ENCODE results near the gene SIPA1L2.

SIPA1L2 gene

GRCh38 chr1:232658386-232658785 is 28.5 kb upstream of the SIPA1L2 start:
- H3K27me3 ChIP-seq (ENCODE audit: insufficient read depth, low read length) = no peaks in the 10 kb centered on the region
- H3K36me3 ChIP-seq (ENCODE audit: insufficient read depth, low read length) = no peaks in the 10 kb centered on the region
- H3K9me2 ChIP-seq (ENCODE audit: low read depth, low read length) = no peaks in the 10 kb centered on the region
- H3K4me2 ChIP-seq (ENCODE audit: low read length) = no peak overlapping the region
- H4K20me1 ChIP-seq (ENCODE audit: insufficient read depth, low read length) = no peaks in the 10 kb centered on the region
- H3K4me3 ChIP-seq (ENCODE audit: low read depth, low read length, poor library complexity, severe bottlenecking) = no peak overlapping the region
- H3K27ac ChIP-seq (ENCODE audit: low read depth, low read length, poor library complexity, severe bottlenecking) = no peak overlapping the region
- TF ChIP-seq, protein P1, sequence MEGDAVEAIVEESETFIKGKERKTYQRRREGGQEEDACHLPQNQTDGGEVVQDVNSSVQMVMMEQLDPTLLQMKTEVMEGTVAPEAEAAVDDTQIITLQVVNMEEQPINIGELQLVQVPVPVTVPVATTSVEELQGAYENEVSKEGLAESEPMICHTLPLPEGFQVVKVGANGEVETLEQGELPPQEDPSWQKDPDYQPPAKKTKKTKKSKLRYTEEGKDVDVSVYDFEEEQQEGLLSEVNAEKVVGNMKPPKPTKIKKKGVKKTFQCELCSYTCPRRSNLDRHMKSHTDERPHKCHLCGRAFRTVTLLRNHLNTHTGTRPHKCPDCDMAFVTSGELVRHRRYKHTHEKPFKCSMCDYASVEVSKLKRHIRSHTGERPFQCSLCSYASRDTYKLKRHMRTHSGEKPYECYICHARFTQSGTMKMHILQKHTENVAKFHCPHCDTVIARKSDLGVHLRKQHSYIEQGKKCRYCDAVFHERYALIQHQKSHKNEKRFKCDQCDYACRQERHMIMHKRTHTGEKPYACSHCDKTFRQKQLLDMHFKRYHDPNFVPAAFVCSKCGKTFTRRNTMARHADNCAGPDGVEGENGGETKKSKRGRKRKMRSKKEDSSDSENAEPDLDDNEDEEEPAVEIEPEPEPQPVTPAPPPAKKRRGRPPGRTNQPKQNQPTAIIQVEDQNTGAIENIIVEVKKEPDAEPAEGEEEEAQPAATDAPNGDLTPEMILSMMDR (IDR thresholded peaks at IDR 0.05; ENCODE audit: low read length) = no peak
- TF ChIP-seq EZH2 (IDR thresholded peaks at IDR 0.05; ENCODE audit: borderline replicate concordance, low read length) = no peak
- H3F3A ChIP-seq (ENCODE audit: insufficient read depth, low read length) = no peaks in the 10 kb centered on the region
- no peaks in the 10 kb centered on the region for H3K79me2 ChIP-seq (ENCODE audit: insufficient read depth, low read length)
- H3K4me1 ChIP-seq (ENCODE audit: insufficient read depth, low read length, severe bottlenecking) = no peaks in the 10 kb centered on the region
- H3K9ac ChIP-seq (ENCODE audit: low read length) = no peak overlapping the region
- H2AFZ ChIP-seq (ENCODE audit: low read length) = no peak overlapping the region
- H3K9me3 ChIP-seq (ENCODE audit: low read length) = no peaks in the 10 kb centered on the region

- Histone ChIP-seq H4K20me1 (ENCODE audit: insufficient read depth, low read length) (no peaks in the 10 kb centered on the region), H3K36me3 (ENCODE audit: insufficient read depth, low read length) (no peaks in the 10 kb centered on the region), H3K4me3 (ENCODE audit: low read depth, low read length, poor library complexity, severe bottlenecking) (no peak overlapping the region), H2AFZ (ENCODE audit: low read length) (no peak overlapping the region), H3K4me2 (ENCODE audit: low read length) (no peak overlapping the region), H3K9ac (ENCODE audit: low read length) (no peak overlapping the region), H3K79me2 (ENCODE audit: insufficient read depth, low read length) (no peaks in the 10 kb centered on the region), H3K4me1 (ENCODE audit: insufficient read depth, low read length, severe bottlenecking) (no peaks in the 10 kb centered on the region), H3K9me3 (ENCODE audit: low read length) (no peaks in the 10 kb centered on the region), H3K27me3 (ENCODE audit: insufficient read depth, low read length) (no peaks in the 10 kb centered on the region), H3K27ac (ENCODE audit: low read depth, low read length, poor library complexity, severe bottlenecking) (no peak overlapping the region), H3F3A (ENCODE audit: insufficient read depth, low read length) (no peaks in the 10 kb centered on the region), H3K9me2 (ENCODE audit: low read depth, low read length) (no peaks in the 10 kb centered on the region)
- TF ChIP-seq, protein P1 (IDR thresholded peaks at IDR 0.05; ENCODE audit: low read length) = no peak
Measured at GRCh38 chr1:232657426-232658005, 27.6 kb upstream of the SIPA1L2 start.

DNA sequence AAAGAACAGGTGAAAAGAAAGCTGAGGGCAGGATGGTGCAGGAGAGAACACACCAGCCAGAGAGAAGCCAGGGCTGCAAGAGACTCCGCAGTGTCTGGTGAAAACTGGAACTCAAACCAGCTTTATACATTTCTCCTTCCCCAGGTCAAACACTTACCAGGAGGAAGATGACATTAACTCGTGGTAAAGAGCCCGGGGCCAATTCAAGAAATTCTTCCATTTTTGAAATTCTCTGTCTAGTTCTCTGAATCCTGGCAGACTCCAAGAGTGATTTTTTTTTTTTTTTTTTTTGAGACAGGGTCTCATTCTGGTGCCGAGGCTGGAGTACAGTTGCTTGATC is 25.8 kb upstream of the SIPA1L2 start:
- no peak overlapping the region for H3K9ac ChIP-seq (ENCODE audit: low read length)
- no peaks in the 10 kb centered on the region for H3F3A ChIP-seq (ENCODE audit: insufficient read depth, low read length)
- H4K20me1 ChIP-seq (ENCODE audit: insufficient read depth, low read length) = no peaks in the 10 kb centered on the region
- no peaks in the 10 kb centered on the region for H3K9me3 ChIP-seq (ENCODE audit: low read length)
- no peaks in the 10 kb centered on the region for H3K4me1 ChIP-seq (ENCODE audit: insufficient read depth, low read length, severe bottlenecking)
- H3K36me3 ChIP-seq (ENCODE audit: insufficient read depth, low read length) = no peaks in the 10 kb centered on the region
- H3K9me2 ChIP-seq (ENCODE audit: low read depth, low read length) = no peaks in the 10 kb centered on the region
- no peak overlapping the region for H3K4me3 ChIP-seq (ENCODE audit: low read depth, low read length, poor library complexity, severe bottlenecking)
- no peaks in the 10 kb centered on the region for H3K27me3 ChIP-seq (ENCODE audit: insufficient read depth, low read length)
- no peak for TF ChIP-seq EZH2 (IDR thresholded peaks at IDR 0.05; ENCODE audit: borderline replicate concordance, low read length)
- TF ChIP-seq, protein P1 (IDR thresholded peaks at IDR 0.05; ENCODE audit: low read length) = no peak
- no peak overlapping the region for H3K4me2 ChIP-seq (ENCODE audit: low read length)
- H2AFZ ChIP-seq (ENCODE audit: low read length) = no peak overlapping the region
- H3K79me2 ChIP-seq (ENCODE audit: insufficient read depth, low read length) = no peaks in the 10 kb centered on the region
- no peak overlapping the region for H3K27ac ChIP-seq (ENCODE audit: low read depth, low read length, poor library complexity, severe bottlenecking)

Data from OCI-LY1 (cell line).